HEK293 (cell line): ENCODE results near the gene ADCYAP1R1.

Experiments used
- HOXA7 ChIP-seq: sonication (generic); formaldehyde crosslinking; IDR thresholded peaks from 2 replicates; pipeline ENCODE4 v1.8.1; 2022; ENCODE audit warnings: missing genetic modification reagents, borderline replicate concordance
- PBX3 ChIP-seq: sonication (generic); formaldehyde crosslinking; IDR thresholded peaks from 2 replicates; pipeline ENCODE4 v1.8.1; 2022; ENCODE audit warnings: mild to moderate bottlenecking, moderate library complexity, missing genetic modification reagents
- REST ChIP-seq: fragments of 450-650 bp; formaldehyde crosslinking; IDR thresholded peaks from 2 replicates; pipeline ENCODE4 v1.5.1; 2016; ENCODE audit warnings: missing biosample characterization, missing genetic modification characterization
- ZBTB1 ChIP-seq: fragments of 450-650 bp; formaldehyde crosslinking; IDR thresholded peaks from 2 replicates; pipeline ENCODE4 v1.5.1; 2016; ENCODE audit warnings: missing biosample characterization, missing genetic modification characterization
- ZNF184 ChIP-seq: fragments of 450-650 bp; IDR thresholded peaks from 2 replicates; pipeline ENCODE4 v1.5.1; 2018; ENCODE audit warnings: missing biosample characterization, mild to moderate bottlenecking, missing genetic modification characterization
- ZNF521 ChIP-seq: fragments of 450-650 bp; formaldehyde crosslinking; IDR thresholded peaks from 2 replicates; pipeline ENCODE4 v1.5.1; 2017; ENCODE audit warnings: missing biosample characterization, mild to moderate bottlenecking, missing genetic modification characterization
- ZNF544 ChIP-seq: fragments of 450-650 bp; formaldehyde crosslinking; IDR thresholded peaks from 2 replicates; pipeline ENCODE4 v1.5.0; 2017; ENCODE audit warnings: missing biosample characterization, missing genetic modification characterization
- ZNF585B ChIP-seq: fragments of 450-650 bp; formaldehyde crosslinking; IDR thresholded peaks from 2 replicates; pipeline ENCODE4 v1.5.1; 2016; ENCODE audit warnings: missing biosample characterization, missing genetic modification characterization
- TF ChIP-seq, protein P1 (sequence below): fragments of 450-650 bp; formaldehyde crosslinking; IDR thresholded peaks from 2 replicates; pipeline ENCODE4 v1.5.1; 2016; ENCODE audit warnings: missing biosample characterization, missing genetic modification characterization
- TF ChIP-seq, protein P2 (sequence below): fragments of 450-650 bp; formaldehyde crosslinking; IDR thresholded peaks from 2 replicates; pipeline ENCODE4 v1.5.1; 2016; ENCODE audit warnings: missing biosample characterization, missing genetic modification characterization
- TF ChIP-seq, protein P3 (sequence below): fragments of 450-650 bp; formaldehyde crosslinking; IDR thresholded peaks from 2 replicates; pipeline ENCODE4 v1.5.1; 2016; ENCODE audit warnings: missing biosample characterization, missing genetic modification characterization, borderline replicate concordance
- TF ChIP-seq, protein P4 (sequence below): fragments of 450-650 bp; formaldehyde crosslinking; IDR thresholded peaks from 2 replicates; pipeline ENCODE4 v1.5.1; 2016; ENCODE audit warnings: missing biosample characterization, missing genetic modification characterization, low read depth
- TF ChIP-seq, protein P5 (sequence below): fragments of 450-650 bp; formaldehyde crosslinking; optimal IDR thresholded peaks from 2 replicates; pipeline ENCODE3; 2016; ENCODE audit warnings: missing biosample characterization, mild to moderate bottlenecking, missing genetic modification characterization
- TF ChIP-seq, protein P6 (sequence below): fragments of 450-650 bp; formaldehyde crosslinking; IDR thresholded peaks from 2 replicates; pipeline ENCODE4 v1.5.1; 2016; ENCODE audit warnings: missing biosample characterization, missing genetic modification characterization

DNA sequence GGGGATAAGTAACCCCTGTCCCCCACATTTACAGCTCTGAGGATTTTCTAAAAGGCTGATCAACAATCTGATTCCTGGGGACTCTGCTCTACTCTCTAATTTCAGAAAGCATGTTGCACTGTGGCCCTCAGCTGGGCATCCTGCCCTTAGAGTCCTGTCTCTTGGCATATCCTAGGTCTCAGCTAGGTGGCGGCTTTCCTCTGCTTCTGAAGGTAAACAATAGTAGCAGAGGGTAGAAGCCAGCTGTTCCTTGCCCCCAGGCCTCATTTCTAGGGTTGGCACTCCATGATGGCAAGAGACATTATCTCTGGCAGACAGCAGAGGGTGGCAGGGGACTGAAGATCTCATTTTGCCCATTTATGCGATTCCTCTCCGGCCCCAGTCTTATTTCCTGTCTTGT is 77.0 kb downstream of the ADCYAP1R1 start:
- TF ChIP-seq HOXA7 (CRISPR knock-in tag) (no peak), ZNF544 (tag by site-specific recombination) (no peak), ZNF184 (no peak), PBX3 (no peak), ZNF521 (no peak), ZNF585B (tag by site-specific recombination) (no peak), REST (tag by site-specific recombination) (no peak), ZBTB1 (tag by site-specific recombination) (no peak)
- TF ChIP-seq, protein P1, sequence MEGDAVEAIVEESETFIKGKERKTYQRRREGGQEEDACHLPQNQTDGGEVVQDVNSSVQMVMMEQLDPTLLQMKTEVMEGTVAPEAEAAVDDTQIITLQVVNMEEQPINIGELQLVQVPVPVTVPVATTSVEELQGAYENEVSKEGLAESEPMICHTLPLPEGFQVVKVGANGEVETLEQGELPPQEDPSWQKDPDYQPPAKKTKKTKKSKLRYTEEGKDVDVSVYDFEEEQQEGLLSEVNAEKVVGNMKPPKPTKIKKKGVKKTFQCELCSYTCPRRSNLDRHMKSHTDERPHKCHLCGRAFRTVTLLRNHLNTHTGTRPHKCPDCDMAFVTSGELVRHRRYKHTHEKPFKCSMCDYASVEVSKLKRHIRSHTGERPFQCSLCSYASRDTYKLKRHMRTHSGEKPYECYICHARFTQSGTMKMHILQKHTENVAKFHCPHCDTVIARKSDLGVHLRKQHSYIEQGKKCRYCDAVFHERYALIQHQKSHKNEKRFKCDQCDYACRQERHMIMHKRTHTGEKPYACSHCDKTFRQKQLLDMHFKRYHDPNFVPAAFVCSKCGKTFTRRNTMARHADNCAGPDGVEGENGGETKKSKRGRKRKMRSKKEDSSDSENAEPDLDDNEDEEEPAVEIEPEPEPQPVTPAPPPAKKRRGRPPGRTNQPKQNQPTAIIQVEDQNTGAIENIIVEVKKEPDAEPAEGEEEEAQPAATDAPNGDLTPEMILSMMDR (tag by site-specific recombination), result no peak
- TF ChIP-seq, protein P2, sequence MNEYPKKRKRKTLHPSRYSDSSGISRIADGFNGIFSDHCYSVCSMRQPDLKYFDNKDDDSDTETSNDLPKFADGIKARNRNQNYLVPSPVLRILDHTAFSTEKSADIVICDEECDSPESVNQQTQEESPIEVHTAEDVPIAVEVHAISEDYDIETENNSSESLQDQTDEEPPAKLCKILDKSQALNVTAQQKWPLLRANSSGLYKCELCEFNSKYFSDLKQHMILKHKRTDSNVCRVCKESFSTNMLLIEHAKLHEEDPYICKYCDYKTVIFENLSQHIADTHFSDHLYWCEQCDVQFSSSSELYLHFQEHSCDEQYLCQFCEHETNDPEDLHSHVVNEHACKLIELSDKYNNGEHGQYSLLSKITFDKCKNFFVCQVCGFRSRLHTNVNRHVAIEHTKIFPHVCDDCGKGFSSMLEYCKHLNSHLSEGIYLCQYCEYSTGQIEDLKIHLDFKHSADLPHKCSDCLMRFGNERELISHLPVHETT (tag by site-specific recombination), result no peak
- TF ChIP-seq, protein P3, sequence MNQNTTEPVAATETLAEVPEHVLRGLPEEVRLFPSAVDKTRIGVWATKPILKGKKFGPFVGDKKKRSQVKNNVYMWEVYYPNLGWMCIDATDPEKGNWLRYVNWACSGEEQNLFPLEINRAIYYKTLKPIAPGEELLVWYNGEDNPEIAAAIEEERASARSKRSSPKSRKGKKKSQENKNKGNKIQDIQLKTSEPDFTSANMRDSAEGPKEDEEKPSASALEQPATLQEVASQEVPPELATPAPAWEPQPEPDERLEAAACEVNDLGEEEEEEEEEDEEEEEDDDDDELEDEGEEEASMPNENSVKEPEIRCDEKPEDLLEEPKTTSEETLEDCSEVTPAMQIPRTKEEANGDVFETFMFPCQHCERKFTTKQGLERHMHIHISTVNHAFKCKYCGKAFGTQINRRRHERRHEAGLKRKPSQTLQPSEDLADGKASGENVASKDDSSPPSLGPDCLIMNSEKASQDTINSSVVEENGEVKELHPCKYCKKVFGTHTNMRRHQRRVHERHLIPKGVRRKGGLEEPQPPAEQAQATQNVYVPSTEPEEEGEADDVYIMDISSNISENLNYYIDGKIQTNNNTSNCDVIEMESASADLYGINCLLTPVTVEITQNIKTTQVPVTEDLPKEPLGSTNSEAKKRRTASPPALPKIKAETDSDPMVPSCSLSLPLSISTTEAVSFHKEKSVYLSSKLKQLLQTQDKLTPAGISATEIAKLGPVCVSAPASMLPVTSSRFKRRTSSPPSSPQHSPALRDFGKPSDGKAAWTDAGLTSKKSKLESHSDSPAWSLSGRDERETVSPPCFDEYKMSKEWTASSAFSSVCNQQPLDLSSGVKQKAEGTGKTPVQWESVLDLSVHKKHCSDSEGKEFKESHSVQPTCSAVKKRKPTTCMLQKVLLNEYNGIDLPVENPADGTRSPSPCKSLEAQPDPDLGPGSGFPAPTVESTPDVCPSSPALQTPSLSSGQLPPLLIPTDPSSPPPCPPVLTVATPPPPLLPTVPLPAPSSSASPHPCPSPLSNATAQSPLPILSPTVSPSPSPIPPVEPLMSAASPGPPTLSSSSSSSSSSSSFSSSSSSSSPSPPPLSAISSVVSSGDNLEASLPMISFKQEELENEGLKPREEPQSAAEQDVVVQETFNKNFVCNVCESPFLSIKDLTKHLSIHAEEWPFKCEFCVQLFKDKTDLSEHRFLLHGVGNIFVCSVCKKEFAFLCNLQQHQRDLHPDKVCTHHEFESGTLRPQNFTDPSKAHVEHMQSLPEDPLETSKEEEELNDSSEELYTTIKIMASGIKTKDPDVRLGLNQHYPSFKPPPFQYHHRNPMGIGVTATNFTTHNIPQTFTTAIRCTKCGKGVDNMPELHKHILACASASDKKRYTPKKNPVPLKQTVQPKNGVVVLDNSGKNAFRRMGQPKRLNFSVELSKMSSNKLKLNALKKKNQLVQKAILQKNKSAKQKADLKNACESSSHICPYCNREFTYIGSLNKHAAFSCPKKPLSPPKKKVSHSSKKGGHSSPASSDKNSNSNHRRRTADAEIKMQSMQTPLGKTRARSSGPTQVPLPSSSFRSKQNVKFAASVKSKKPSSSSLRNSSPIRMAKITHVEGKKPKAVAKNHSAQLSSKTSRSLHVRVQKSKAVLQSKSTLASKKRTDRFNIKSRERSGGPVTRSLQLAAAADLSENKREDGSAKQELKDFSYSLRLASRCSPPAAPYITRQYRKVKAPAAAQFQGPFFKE (tag by site-specific recombination), result no peak
- TF ChIP-seq, protein P4, sequence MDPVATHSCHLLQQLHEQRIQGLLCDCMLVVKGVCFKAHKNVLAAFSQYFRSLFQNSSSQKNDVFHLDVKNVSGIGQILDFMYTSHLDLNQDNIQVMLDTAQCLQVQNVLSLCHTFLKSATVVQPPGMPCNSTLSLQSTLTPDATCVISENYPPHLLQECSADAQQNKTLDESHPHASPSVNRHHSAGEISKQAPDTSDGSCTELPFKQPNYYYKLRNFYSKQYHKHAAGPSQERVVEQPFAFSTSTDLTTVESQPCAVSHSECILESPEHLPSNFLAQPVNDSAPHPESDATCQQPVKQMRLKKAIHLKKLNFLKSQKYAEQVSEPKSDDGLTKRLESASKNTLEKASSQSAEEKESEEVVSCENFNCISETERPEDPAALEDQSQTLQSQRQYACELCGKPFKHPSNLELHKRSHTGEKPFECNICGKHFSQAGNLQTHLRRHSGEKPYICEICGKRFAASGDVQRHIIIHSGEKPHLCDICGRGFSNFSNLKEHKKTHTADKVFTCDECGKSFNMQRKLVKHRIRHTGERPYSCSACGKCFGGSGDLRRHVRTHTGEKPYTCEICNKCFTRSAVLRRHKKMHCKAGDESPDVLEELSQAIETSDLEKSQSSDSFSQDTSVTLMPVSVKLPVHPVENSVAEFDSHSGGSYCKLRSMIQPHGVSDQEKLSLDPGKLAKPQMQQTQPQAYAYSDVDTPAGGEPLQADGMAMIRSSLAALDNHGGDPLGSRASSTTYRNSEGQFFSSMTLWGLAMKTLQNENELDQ, result no peak
- TF ChIP-seq, protein P5, sequence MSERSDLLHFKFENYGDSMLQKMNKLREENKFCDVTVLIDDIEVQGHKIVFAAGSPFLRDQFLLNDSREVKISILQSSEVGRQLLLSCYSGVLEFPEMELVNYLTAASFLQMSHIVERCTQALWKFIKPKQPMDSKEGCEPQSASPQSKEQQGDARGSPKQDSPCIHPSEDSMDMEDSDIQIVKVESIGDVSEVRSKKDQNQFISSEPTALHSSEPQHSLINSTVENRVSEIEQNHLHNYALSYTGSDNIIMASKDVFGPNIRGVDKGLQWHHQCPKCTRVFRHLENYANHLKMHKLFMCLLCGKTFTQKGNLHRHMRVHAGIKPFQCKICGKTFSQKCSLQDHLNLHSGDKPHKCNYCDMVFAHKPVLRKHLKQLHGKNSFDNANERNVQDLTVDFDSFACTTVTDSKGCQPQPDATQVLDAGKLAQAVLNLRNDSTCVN (tag by site-specific recombination), result no peak
- TF ChIP-seq, protein P6, sequence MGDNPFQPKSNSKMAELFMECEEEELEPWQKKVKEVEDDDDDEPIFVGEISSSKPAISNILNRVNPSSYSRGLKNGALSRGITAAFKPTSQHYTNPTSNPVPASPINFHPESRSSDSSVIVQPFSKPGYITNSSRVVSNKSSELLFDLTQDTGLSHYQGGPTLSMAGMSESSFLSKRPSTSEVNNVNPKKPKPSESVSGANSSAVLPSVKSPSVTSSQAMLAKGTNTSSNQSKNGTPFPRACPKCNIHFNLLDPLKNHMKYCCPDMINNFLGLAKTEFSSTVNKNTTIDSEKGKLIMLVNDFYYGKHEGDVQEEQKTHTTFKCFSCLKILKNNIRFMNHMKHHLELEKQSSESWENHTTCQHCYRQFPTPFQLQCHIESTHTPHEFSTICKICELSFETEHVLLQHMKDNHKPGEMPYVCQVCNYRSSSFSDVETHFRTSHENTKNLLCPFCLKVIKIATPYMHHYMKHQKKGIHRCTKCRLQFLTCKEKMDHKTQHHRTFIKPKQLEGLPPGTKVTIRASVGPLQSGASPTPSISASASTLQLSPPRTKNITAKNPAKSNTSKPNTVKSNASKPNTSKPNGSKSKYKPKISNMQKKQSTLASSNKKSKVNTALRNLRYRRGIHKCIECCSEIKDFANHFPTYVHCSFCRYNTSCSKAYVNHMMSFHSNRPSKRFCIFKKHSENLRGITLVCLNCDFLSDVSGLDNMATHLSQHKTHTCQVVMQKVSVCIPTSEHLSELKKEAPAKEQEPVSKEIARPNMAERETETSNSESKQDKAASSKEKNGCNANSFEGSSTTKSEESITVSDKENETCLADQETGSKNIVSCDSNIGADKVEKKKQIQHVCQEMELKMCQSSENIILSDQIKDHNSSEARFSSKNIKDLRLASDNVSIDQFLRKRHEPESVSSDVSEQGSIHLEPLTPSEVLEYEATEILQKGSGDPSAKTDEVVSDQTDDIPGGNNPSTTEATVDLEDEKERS (tag by site-specific recombination), result no peak
